HG02642 (cell line): ENCODE data around the gene PRND.

Experiments used
- ATAC-seq: cut with Tn5 transposase; IDR thresholded peaks from one replicate; pipeline ENCODE4 v1.9.1; 2021; ENCODE audit warnings: mild to moderate bottlenecking; ENCODE audit not compliant: unreplicated experiment, poor library complexity

PRND gene

GRCh38 chr20:4775322-4776078 is 53.8 kb downstream of the PRND start:
- ATAC-seq: no peak

DNA sequence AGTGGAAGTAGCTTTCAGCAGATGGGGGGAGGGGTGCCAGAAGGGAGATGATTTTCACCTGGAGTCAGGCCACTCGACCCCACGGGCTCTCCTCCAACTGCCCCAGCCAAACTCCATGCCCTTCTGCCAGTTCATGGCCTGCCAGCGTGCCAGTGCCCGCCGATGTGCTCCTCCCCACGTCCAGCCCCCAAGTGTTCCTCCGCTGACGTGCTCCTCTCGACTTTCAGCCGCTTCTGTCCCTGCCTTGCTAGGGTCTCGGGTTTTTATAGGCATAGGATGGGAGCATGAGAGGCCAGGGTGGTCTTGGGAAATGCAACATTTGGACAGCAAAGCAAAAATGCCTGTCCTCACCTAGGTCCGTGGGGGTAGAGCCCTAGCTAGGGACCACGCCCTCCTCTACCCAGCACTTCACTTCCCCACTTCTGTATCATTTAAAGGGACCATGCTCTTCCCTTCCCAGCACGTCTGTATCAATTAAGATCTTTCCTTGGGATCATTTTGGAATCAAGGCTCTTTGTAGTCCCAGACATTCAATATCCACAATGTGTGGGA is 54.4 kb downstream of the PRND start:
- ATAC-seq: no peak
